RWPE2 (cell line): ENCODE results near the gene NECTIN1.

Experiments used
- ATAC-seq: fragments of 200-7000 bp; cut with Tn5 transposase; 3 replicates; pipeline ENCODE4 v1.9.1; 2021; ENCODE audit warnings: low read depth
- DNase-seq: peaks from one replicate; pipeline ENCODE4 v3.0.0-alpha.2; 2020; ENCODE audit warnings: low spot score
- H3K27ac ChIP-seq: fragments of 450-650 bp; 2 replicates; pipeline ENCODE4 v1.5.1; 2017; ENCODE audit warnings: mild to moderate bottlenecking; ENCODE audit not compliant: poor library complexity, severe bottlenecking
- H3K27me3 ChIP-seq: fragments of 250-450 bp; sonication (Bioruptor Pico); 2 replicates; pipeline ENCODE4 v1.5.1; 2021; ENCODE audit warnings: mild to moderate bottlenecking, moderate library complexity; ENCODE audit not compliant: insufficient read depth, poor library complexity, severe bottlenecking
- H3K36me3 ChIP-seq: fragments of 250-450 bp; sonication (Bioruptor Pico); 2 replicates; pipeline ENCODE4 v1.5.1; 2020; ENCODE audit warnings: low read depth, mild to moderate bottlenecking, moderate library complexity
- H3K4me1 ChIP-seq: fragments of 250-450 bp; sonication (Bioruptor Pico); 2 replicates; pipeline ENCODE4 v1.5.1; 2021; ENCODE audit warnings: mild to moderate bottlenecking, moderate library complexity; ENCODE audit not compliant: insufficient read depth, poor library complexity, severe bottlenecking
- H3K4me3 ChIP-seq: fragments of 250-450 bp; sonication (Bioruptor Pico); 2 replicates; pipeline ENCODE4 v1.5.1; 2021; ENCODE audit warnings: mild to moderate bottlenecking, moderate library complexity; ENCODE audit not compliant: severe bottlenecking
- H3K9me3 ChIP-seq: fragments of 250-450 bp; sonication (Bioruptor Pico); 2 replicates; pipeline ENCODE4 v1.5.1; 2021; ENCODE audit warnings: mild to moderate bottlenecking, moderate library complexity; ENCODE audit not compliant: severe bottlenecking
- TF ChIP-seq, protein P1 (sequence below): fragments of 450-650 bp; IDR thresholded peaks from one replicate; pipeline ENCODE4 v1.5.1; 2017; ENCODE audit warnings: mild to moderate bottlenecking, moderate library complexity; ENCODE audit not compliant: poor library complexity, severe bottlenecking

The NECTIN1 gene

DNA sequence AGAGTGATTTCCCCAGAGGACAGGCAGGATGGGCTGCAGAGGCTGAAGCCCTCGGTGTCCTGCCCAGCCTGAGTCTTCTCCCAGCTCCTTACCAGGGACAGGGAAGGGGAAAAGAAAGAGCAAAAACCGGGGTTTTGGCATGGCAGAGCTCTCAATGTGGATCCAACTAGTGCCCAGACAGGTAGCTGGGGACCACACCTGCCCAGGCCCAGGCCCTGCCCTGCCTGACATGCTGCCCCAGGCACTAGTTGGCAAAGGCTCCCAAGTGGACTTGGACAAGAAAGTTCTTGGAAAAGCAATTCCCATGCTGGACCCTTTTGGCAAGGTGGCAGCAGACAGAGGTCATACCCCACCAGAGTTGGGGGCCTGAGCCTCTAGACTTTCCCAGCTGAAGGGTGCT is 31.1 kb downstream of the NECTIN1 start:
- TF ChIP-seq, protein P1, sequence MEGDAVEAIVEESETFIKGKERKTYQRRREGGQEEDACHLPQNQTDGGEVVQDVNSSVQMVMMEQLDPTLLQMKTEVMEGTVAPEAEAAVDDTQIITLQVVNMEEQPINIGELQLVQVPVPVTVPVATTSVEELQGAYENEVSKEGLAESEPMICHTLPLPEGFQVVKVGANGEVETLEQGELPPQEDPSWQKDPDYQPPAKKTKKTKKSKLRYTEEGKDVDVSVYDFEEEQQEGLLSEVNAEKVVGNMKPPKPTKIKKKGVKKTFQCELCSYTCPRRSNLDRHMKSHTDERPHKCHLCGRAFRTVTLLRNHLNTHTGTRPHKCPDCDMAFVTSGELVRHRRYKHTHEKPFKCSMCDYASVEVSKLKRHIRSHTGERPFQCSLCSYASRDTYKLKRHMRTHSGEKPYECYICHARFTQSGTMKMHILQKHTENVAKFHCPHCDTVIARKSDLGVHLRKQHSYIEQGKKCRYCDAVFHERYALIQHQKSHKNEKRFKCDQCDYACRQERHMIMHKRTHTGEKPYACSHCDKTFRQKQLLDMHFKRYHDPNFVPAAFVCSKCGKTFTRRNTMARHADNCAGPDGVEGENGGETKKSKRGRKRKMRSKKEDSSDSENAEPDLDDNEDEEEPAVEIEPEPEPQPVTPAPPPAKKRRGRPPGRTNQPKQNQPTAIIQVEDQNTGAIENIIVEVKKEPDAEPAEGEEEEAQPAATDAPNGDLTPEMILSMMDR = no peak
- Histone ChIP-seq H3K4me1 (peaks cover 92% of the 10 kb centered on the region), H3K36me3 (peaks cover 18% of the 10 kb centered on the region), H3K9me3 (no peaks in the 10 kb centered on the region), H3K27me3 (no peaks in the 10 kb centered on the region), H3K4me3 (no peak overlapping the region), H3K27ac (peak overlapping the region; percentile 95)
- ATAC-seq = no peak
- DNase-seq = no peak

DNA sequence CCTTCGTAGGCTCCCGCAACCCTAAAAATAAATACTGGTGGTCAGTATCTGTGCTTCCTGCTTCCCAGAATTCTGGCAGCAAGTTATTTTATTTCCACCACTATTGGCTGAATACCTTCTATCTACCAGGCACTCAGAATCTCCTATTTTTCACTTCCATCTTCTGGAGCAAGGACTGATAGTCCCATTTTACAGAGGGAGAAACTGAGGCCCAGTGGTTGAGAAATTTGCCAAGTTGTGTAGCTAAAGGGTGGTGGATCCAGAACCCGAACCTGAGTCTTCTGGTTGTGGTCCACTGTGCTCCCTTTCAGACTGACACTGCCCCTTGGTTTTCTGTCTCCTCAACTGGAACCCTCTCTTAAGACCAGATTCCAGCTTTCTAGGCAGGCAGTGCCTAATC is 31.6 kb downstream of the NECTIN1 start:
- DNase-seq = no peak
- Histone ChIP-seq H3K36me3 (peaks cover 18% of the 10 kb centered on the region), H3K4me1 (peaks cover 93% of the 10 kb centered on the region), H3K4me3 (no peak overlapping the region), H3K9me3 (no peaks in the 10 kb centered on the region), H3K27ac (peak overlapping the region; percentile 95), H3K27me3 (no peaks in the 10 kb centered on the region)
- TF ChIP-seq, protein P1 = no peak
- ATAC-seq = no peak

DNA sequence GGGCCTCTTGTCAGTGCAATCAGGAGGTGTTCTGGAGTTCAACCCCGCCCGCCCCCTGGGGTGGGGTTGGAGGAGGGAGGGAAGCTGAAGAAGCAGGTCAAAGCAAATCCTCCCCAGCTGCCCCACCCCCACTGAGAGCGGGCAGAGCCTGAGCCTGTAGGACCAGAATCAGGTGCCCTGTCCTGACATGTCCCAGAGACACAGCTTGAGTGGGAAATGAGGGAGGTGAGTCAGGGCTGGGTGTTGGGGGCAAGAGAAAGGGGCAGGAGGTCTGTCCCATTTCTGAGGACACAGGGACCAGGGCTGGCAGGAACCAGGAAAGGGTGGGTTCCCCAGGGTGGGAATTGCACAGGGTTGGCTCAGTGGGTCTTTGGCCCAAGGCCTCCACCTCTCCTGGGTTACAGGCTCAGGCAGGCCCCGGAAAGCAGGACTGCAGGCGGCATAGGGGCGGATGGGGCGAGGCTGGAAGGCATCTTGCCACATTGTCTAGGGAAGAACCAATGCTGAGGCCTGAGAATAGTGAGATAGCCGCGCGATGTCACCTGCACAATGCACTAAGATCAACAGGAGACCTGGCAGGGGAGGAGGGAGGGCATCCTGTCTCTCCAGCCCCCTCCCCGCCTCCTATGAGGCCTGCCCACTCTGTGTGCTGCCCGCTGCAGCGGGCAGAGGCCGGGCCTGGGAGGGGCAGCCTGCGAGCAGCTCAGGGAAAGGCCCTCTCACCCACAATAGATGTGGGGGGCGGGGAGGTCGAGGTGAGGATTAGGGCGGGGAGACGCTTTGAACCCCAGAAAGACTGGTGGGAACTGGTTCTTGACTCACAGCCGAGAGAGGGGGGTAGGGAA is 32.4 kb downstream of the NECTIN1 start:
- DNase-seq (peak; percentile 97), ATAC-seq (peak; percentile 67)
- H3K27ac ChIP-seq = peak overlapping the region; percentile 95
- H3K9me3 ChIP-seq = no peaks in the 10 kb centered on the region
- TF ChIP-seq, protein P1 = no peak
- no peak overlapping the region for H3K4me3 ChIP-seq
- H3K4me1 ChIP-seq = peaks cover 92% of the 10 kb centered on the region
- no peaks in the 10 kb centered on the region for H3K27me3 ChIP-seq
- H3K36me3 ChIP-seq = peaks cover 18% of the 10 kb centered on the region

DNA sequence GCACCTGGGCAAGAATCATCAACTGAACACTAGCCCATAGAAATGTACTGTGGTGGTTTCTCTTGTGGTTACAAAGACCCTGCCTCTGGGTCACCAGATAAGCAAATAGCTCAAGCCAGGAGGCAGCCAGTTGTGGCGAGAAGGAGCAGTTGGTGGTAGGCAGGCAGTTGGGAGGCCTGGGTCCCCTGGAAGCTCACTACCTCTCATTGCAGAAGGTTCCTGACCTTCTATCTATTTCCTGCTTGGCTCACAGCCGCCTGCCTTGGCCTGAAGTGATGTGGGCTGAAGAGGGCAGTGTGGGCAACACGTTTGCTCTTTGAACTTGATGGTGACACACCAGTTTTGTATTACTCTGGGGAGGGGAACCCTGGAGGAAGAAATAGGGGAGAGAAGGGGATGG is 34.7 kb downstream of the NECTIN1 start:
- no peak for DNase-seq
- Histone ChIP-seq H3K27ac (peak overlapping the region; percentile 95), H3K9me3 (no peaks in the 10 kb centered on the region), H3K4me1 (peaks cover 92% of the 10 kb centered on the region), H3K36me3 (peaks cover 6% of the 10 kb centered on the region; the same call in 1 of the 2 replicates), H3K4me3 (no peak overlapping the region), H3K27me3 (no peaks in the 10 kb centered on the region)
- no peak for ATAC-seq
- TF ChIP-seq, protein P1 = peak; percentile 41

DNA sequence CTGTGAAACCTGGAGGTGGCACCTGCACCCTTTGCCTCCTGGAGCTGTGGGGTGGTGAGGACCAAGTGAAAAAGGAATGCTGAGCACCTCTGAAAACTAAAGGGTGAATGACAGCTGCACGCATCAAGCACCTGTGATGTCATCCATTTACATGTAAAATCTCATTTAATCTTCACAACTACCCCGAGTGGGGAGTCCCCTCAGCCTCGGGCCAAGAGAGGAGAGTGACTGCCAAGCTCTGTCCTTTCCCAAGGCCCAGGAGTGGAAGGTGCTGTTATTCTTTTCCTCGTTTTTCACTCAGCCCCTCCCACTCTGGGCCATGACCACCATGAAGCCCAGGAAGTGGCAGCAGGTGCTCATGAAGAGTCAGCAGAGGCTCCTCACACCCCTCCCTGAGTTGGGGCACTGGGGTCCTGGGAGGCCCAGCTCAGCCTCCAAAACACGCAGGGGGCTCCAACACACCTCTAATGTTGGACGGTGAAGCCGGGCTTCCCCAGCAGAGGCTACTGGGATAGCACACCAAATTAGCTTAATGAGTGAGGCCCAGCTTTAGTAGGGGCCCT is 35.7 kb downstream of the NECTIN1 start:
- Histone ChIP-seq H3K36me3 (peaks cover 9% of the 10 kb centered on the region; the same call in 1 of the 2 replicates), H3K9me3 (no peaks in the 10 kb centered on the region), H3K27me3 (no peaks in the 10 kb centered on the region), H3K4me1 (peaks cover 92% of the 10 kb centered on the region), H3K4me3 (no peak overlapping the region), H3K27ac (peak overlapping the region; percentile 95)
- no peak for ATAC-seq
- TF ChIP-seq, protein P1 = no peak
- DNase-seq = no peak
